ENCODE data around the gene CDH13.

DNA sequence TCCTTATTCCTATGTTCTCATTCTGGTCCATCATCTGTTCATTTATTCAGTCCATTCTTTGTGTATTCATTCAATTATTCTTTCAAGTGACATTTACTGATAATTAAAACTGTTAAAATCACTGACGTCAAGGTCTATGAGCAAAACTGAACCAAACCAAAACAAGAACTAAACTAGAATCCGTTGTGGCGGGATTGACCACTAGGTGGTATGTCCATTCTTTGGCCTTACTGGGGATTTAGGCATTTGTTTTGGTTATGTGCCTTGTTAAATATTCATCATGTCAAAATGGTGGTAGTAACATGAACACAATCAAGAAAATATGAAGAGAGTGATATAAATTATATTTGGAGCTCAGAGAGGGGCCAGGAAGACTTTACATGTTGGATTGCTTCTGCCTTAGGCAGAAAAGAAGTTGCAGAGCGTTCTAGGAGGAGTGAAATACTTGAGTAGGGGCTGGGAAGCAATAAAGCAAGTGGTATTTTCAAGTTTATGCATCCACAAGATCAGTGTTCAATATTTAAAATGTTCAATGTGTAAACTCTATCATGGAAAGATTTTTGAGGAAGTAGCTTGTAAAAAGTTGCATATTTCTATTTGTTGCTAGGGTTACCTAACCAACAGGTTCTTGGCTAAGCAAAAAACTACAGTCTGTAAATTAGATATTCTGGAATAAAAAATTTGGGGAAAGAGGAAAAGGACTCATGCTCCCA, 129.0 kb downstream of the CDH13 start:
- TF ChIP-seq ZNF8 (CRISPR knock-in tag; IDR thresholded peaks at IDR 0.05) (no peak), ZFP3 (CRISPR knock-in tag; IDR thresholded peaks at IDR 0.05) (no peak), BACH2 (CRISPR knock-in tag; IDR thresholded peaks at IDR 0.05; ENCODE audit: borderline replicate concordance) (no peak), ARNTL (CRISPR knock-in tag; IDR thresholded peaks at IDR 0.05; ENCODE audit: borderline replicate concordance, low read depth) (no peak), SNAI2 (CRISPR knock-in tag; IDR thresholded peaks at IDR 0.05) (no peak), PPARA (CRISPR knock-in tag; IDR thresholded peaks at IDR 0.05; ENCODE audit: borderline replicate concordance) (no peak), ZC3H10 (CRISPR knock-in tag; IDR thresholded peaks at IDR 0.05) (no peak)
- TF ChIP-seq, protein P1, sequence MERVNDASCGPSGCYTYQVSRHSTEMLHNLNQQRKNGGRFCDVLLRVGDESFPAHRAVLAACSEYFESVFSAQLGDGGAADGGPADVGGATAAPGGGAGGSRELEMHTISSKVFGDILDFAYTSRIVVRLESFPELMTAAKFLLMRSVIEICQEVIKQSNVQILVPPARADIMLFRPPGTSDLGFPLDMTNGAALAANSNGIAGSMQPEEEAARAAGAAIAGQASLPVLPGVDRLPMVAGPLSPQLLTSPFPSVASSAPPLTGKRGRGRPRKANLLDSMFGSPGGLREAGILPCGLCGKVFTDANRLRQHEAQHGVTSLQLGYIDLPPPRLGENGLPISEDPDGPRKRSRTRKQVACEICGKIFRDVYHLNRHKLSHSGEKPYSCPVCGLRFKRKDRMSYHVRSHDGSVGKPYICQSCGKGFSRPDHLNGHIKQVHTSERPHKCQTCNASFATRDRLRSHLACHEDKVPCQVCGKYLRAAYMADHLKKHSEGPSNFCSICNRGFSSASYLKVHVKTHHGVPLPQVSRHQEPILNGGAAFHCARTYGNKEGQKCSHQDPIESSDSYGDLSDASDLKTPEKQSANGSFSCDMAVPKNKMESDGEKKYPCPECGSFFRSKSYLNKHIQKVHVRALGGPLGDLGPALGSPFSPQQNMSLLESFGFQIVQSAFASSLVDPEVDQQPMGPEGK (CRISPR knock-in tag; IDR thresholded peaks at IDR 0.05; ENCODE audit: borderline replicate concordance), result no peak
- TF ChIP-seq, protein P2, sequence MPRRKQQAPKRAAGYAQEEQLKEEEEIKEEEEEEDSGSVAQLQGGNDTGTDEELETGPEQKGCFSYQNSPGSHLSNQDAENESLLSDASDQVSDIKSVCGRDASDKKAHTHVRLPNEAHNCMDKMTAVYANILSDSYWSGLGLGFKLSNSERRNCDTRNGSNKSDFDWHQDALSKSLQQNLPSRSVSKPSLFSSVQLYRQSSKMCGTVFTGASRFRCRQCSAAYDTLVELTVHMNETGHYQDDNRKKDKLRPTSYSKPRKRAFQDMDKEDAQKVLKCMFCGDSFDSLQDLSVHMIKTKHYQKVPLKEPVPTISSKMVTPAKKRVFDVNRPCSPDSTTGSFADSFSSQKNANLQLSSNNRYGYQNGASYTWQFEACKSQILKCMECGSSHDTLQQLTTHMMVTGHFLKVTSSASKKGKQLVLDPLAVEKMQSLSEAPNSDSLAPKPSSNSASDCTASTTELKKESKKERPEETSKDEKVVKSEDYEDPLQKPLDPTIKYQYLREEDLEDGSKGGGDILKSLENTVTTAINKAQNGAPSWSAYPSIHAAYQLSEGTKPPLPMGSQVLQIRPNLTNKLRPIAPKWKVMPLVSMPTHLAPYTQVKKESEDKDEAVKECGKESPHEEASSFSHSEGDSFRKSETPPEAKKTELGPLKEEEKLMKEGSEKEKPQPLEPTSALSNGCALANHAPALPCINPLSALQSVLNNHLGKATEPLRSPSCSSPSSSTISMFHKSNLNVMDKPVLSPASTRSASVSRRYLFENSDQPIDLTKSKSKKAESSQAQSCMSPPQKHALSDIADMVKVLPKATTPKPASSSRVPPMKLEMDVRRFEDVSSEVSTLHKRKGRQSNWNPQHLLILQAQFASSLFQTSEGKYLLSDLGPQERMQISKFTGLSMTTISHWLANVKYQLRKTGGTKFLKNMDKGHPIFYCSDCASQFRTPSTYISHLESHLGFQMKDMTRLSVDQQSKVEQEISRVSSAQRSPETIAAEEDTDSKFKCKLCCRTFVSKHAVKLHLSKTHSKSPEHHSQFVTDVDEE (CRISPR knock-in tag; IDR thresholded peaks at IDR 0.05), result no peak
- TF ChIP-seq, protein P3, sequence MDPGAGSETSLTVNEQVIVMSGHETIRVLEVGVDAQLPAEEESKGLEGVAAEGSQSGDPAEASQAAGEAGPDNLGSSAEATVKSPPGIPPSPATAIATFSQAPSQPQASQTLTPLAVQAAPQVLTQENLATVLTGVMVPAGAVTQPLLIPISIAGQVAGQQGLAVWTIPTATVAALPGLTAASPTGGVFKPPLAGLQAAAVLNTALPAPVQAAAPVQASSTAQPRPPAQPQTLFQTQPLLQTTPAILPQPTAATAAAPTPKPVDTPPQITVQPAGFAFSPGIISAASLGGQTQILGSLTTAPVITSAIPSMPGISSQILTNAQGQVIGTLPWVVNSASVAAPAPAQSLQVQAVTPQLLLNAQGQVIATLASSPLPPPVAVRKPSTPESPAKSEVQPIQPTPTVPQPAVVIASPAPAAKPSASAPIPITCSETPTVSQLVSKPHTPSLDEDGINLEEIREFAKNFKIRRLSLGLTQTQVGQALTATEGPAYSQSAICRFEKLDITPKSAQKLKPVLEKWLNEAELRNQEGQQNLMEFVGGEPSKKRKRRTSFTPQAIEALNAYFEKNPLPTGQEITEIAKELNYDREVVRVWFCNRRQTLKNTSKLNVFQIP (CRISPR knock-in tag; IDR thresholded peaks at IDR 0.05; ENCODE audit: borderline replicate concordance, low read depth), result no peak
- TF ChIP-seq, protein P4, sequence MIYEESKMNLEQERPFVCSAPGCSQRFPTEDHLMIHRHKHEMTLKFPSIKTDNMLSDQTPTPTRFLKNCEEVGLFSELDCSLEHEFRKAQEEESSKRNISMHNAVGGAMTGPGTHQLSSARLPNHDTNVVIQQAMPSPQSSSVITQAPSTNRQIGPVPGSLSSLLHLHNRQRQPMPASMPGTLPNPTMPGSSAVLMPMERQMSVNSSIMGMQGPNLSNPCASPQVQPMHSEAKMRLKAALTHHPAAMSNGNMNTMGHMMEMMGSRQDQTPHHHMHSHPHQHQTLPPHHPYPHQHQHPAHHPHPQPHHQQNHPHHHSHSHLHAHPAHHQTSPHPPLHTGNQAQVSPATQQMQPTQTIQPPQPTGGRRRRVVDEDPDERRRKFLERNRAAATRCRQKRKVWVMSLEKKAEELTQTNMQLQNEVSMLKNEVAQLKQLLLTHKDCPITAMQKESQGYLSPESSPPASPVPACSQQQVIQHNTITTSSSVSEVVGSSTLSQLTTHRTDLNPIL (CRISPR knock-in tag; IDR thresholded peaks at IDR 0.05; ENCODE audit: low read depth), result no peak

Data from SK-N-SH treated with all-trans-retinoic acid at 6 μM for 48 hours (cell line).